ENCODE results near the gene CKS2. TPM values are rescaled to one million over a fixed set of nuclear protein-coding genes. Genes with fewer than 3 reads are reported as not detected.

Gene CKS2
- total and polyA plus RNA-seq, 10 donors, result 9.2 to 142 (median 20.3) TPM

DNA sequence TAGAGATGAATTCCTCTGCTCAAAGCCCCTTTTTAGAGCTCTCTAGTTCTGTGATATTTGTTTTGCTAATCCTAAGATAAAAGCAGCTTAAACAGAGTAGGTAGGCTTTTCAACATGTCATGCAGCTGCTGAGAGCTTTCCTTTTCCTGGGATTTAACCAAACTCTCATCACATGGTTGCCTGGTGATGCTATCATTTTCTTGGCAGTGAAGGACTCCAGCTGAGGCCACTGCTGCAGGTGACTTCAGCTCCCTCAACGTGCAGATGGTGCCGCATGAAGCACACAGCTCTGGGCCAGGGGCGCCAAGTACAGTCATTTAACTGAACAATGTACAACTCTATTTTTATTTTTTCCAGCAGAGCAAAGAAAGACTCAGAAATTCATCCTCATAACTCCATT is 49.5 kb downstream of the CKS2 start:
- 73 to 83% (median 76%) methylated on average over 3 of the region's 3 CpGs for WGBS, 5 donors
- TF ChIP-seq, protein P1, sequence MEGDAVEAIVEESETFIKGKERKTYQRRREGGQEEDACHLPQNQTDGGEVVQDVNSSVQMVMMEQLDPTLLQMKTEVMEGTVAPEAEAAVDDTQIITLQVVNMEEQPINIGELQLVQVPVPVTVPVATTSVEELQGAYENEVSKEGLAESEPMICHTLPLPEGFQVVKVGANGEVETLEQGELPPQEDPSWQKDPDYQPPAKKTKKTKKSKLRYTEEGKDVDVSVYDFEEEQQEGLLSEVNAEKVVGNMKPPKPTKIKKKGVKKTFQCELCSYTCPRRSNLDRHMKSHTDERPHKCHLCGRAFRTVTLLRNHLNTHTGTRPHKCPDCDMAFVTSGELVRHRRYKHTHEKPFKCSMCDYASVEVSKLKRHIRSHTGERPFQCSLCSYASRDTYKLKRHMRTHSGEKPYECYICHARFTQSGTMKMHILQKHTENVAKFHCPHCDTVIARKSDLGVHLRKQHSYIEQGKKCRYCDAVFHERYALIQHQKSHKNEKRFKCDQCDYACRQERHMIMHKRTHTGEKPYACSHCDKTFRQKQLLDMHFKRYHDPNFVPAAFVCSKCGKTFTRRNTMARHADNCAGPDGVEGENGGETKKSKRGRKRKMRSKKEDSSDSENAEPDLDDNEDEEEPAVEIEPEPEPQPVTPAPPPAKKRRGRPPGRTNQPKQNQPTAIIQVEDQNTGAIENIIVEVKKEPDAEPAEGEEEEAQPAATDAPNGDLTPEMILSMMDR (IDR thresholded peaks at IDR 0.05 in 8 of 11, conservative IDR thresholded peaks at IDR 0.05 in 3 of 11), result no peak
- TF ChIP-seq POLR2A (IDR thresholded peaks at IDR 0.05), result no peak
- no peak for TF ChIP-seq POLR2AphosphoS5 (IDR thresholded peaks at IDR 0.05)
- intact Hi-C loops (cut with DNase I; ENCODE audit: low total_unique reads), result no loop called here
- Histone ChIP-seq H3K4me1 (peaks cover 0 to 69% (median 29%) of the 10 kb centered on the region in 6 donors), H3K27ac (peak overlapping the region in 7 of 8 donors; percentile 41 to 82 (median 67)), H3K9me3 (no peaks in the 10 kb centered on the region), H3K27me3 (replicated peaks in 1 of 7) (no peaks in the 10 kb centered on the region), H3K4me3 (no peak overlapping the region), H3K36me3 (peaks cover 0 to 96% (median 73%) of the 10 kb centered on the region in 6 donors)
- DNase-seq, result no peak

DNA sequence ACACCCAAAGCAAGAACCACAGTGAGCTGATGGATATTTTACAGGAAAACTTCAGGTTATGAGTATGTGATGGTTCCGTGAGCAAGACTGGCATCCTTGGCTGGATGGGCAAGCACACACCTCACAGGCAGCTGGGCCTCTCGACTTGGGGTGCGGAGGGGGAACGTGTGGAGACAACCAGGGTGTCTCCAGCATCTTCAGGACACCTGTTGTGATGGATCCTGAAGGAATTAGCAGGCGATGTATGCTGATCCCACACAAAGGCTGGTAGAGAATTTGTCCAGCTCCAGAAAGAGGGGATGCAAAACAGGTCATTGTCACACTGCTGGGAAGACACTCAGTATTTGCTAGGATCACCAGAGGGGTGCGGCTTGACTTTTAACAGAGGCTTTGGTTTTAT is 50.0 kb downstream of the CKS2 start:
- Histone ChIP-seq H3K27ac (peak overlapping the region in 4 of 8 donors; percentile 41 to 82 (median 76)), H3K4me3 (no peak overlapping the region), H3K36me3 (peaks cover 0 to 90% (median 68%) of the 10 kb centered on the region in 6 donors), H3K4me1 (peaks cover 0 to 67% (median 29%) of the 10 kb centered on the region in 6 donors), H3K9me3 (no peaks in the 10 kb centered on the region), H3K27me3 (replicated peaks in 1 of 7) (no peaks in the 10 kb centered on the region)
- WGBS, 5 donors, result 96 to 98% (median 97%) methylated on average over 6 of the region's 6 CpGs
- no peak for DNase-seq
- intact Hi-C loops (cut with DNase I; ENCODE audit: low total_unique reads), result no loop called here
- TF ChIP-seq, protein P1 (IDR thresholded peaks at IDR 0.05 in 8 of 11, conservative IDR thresholded peaks at IDR 0.05 in 3 of 11), result no peak
- TF ChIP-seq POLR2AphosphoS5 (IDR thresholded peaks at IDR 0.05) (peak in 1 of 3 donors; percentile 12), POLR2A (IDR thresholded peaks at IDR 0.05) (no peak)

DNA sequence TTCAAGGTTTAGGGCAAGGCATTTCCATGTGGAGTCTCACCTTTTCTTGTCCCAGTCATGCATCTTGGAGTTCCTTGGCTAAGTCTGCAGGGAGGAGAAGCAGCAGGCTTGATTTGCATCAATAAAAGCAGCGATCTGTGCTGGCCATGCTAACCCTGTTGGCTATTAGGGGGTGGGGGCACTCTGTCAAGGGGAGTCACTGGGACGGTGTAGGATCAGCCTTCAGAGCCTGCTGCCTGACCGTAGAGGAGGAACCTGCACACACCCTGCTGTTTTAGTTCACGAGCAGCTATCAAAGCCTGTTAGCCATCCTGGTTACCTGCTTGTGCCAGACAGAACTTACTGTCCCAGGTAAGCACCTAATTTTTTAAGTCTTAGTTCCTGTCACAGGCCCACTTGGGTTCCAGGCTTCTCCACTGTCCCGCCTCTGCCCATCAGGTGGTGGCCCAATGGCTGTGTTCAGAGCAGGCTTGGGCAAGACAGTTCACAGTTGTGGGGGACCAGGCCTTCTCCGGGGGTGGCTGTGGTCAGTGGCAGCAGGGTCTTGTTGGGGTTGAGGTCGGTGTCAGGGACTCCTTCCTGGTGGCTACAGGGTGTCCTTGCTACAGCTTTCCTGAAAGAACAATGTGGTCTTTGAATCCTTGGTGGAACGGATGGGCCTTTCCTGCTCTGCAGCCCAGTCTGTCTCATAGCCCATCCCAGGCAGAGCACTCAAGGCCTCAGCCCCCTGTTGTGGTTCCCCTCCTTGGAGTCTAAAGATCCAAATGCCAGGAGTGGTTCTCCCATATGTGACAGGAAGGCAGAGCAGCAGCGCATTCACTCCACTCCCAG is 51.0 kb downstream of the CKS2 start:
- Histone ChIP-seq H3K9me3 (no peaks in the 10 kb centered on the region), H3K36me3 (peaks cover 0 to 80% (median 61%) of the 10 kb centered on the region in 6 donors), H3K4me1 (peaks cover 0 to 64% (median 29%) of the 10 kb centered on the region in 6 donors), H3K4me3 (no peak overlapping the region), H3K27ac (peak overlapping the region in 7 of 8 donors; percentile 36 to 82 (median 74)), H3K27me3 (replicated peaks in 1 of 7) (no peaks in the 10 kb centered on the region)
- no peak for DNase-seq
- intact Hi-C loops (cut with DNase I; ENCODE audit: low total_unique reads), result no loop called here
- WGBS, 5 donors, result 73 to 84% (median 79%) methylated on average over 9 of the region's 9 CpGs
- peak; percentile 45 to 70 (median 59) for TF ChIP-seq POLR2AphosphoS5 (IDR thresholded peaks at IDR 0.05)
- no peak for TF ChIP-seq POLR2A (IDR thresholded peaks at IDR 0.05)
- TF ChIP-seq, protein P1 (IDR thresholded peaks at IDR 0.05 in 8 of 11, conservative IDR thresholded peaks at IDR 0.05 in 3 of 11), result peak in 1 of 11 experiments; percentile 3

DNA sequence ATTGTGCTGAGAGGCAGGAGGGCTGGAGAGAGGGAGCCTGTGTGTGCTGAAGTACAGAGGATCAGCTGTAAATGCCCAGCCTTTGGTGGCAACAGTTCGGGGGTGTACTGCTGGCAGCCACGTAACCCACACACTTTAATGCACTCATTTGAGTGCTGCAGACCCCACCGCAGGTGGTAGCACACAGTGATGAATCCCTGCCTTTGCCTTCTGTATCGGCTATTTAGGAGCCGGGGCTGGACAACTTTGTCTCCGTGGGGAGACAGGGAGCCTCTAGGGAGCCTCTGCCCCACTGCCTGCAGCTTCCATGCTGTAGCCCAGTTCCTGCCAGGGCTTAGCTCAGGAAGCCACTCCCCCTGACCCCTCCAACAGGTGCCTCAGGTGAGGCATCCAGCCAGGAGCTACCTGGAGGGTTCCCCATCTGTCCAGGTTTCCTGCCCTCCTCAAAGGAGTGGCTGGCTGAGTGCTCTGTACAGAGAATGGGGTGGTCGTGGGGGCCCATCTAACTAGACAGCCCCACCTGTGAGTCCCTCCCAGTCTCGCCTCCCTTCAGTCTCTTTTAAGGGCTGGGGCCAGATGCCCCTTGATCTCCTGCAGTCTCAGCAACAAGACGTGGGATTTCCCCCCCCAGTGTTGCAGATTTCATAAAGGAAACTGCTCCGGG is 51.8 kb downstream of the CKS2 start:
- WGBS, 5 donors, result 66 to 86% (median 78%) methylated on average over 10 of the region's 10 CpGs
- no peaks in the 10 kb centered on the region for H3K27me3 ChIP-seq (replicated peaks in 1 of 7)
- TF ChIP-seq POLR2A (IDR thresholded peaks at IDR 0.05), result no peak
- TF ChIP-seq, protein P1 (IDR thresholded peaks at IDR 0.05 in 8 of 11, conservative IDR thresholded peaks at IDR 0.05 in 3 of 11), result no peak
- peak in 1 of 3 donors; percentile 30 for TF ChIP-seq POLR2AphosphoS5 (IDR thresholded peaks at IDR 0.05)
- peaks cover 0 to 67% (median 29%) of the 10 kb centered on the region in 6 donors for H3K4me1 ChIP-seq
- no peak overlapping the region for H3K4me3 ChIP-seq
- peaks cover 0 to 73% (median 54%) of the 10 kb centered on the region in 6 donors for H3K36me3 ChIP-seq
- peak overlapping the region in 7 of 8 donors; percentile 36 to 82 (median 74) for H3K27ac ChIP-seq
- DNase-seq, result no peak
- intact Hi-C loops (cut with DNase I; ENCODE audit: low total_unique reads), result no loop called here
- no peaks in the 10 kb centered on the region for H3K9me3 ChIP-seq

Measured in spleen (tissue), 11 donors.